ENCODE measurements around the gene A3GALT2.

The A3GALT2 gene

DNA sequence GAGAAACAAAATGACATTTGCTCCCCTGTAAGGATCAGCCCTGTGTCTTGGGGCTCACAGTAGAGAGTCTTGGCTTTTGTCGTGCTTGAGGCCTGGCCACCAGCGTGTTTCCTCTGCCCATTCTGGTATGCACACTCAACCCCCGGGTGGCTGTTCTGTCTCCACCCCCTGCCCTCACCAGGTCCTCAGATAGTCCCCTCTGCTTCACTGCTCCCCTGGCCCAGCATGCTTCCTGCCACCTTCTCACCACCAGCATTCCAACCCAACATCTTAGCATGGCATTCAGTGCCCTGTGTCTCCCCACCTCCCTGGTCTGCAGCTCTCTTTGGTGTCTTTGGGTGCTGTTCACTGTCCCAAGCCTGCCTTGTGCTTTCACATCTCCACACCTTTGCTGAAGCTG, 48.4 kb downstream of the A3GALT2 start:
- DNase-seq (ENCODE audit: low spot score): no peak

DNA sequence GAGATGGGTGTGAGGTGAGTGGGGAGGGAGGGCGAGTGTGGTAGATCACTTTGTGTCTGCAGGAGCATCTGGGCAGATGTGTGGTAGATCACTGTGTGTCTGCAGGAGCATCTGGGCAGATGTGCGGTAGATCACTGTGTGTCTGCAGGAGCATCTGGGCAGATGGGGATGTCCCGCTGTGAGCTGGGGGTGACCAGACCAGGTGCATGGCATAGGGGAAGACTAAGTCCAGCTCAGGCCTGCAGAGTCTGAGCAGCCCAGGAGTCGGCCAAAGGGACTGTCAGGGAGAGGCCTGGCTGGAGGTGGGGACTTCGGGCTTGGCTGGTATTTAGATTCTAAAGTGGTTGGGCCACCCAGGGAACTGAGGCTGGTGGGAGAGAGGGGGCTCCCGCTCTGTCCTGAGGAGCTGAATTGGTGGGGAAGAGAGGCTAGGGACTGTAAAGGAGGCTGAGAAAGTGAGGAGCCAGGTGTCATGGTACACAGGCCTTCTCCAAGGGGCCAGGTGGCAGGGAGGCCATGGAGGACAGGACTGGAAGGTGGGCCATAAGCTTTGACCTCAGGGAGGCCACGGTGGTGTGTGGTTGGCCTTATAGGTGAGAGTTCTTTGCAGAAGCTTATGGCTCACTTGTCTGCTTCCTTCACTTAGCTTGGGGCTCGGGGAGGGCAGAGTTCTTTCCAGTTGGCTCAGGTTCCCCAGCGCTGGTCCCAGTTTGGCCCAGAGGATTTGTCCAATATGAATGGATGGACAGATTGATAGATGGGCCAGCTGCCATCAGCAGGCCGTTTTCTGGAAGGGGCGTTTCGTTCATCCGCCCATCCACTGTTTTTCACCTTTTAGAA, 49.0 kb downstream of the A3GALT2 start:
- no peak for DNase-seq (ENCODE audit: low spot score)

DNA sequence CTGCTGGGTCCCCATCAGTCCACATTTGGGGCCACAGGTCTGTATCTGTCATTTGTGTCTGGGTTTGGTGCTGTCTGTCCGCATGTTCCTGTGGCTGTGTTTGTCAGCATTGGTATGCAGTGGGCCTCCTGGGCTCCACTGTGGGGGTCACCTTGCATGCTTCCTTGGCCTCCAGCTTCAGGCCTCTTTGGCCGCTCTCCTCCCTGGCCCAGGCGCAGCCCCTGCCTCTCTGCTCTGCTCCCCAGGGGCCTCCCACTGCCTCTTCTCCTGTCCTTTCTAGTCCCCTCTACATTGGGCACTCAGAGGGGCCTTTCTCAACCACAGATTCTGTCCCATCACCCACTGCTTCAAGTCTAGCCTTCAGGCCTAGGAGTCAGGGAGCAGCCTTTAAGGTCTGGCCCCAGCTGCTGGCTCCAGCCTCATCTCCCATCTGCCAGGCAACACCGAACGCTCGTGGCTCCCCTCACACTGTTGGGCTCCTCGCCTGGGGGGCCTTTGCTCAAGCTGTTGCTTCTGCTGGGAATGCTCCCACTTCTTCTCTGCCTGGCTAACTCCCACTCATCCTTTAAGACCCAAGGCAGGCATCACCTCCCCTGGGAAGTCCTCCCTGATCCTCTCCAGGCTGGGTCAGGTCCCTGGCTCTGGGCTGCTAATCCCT, 50.0 kb downstream of the A3GALT2 start:
- no peak for DNase-seq (ENCODE audit: low spot score)

DNA sequence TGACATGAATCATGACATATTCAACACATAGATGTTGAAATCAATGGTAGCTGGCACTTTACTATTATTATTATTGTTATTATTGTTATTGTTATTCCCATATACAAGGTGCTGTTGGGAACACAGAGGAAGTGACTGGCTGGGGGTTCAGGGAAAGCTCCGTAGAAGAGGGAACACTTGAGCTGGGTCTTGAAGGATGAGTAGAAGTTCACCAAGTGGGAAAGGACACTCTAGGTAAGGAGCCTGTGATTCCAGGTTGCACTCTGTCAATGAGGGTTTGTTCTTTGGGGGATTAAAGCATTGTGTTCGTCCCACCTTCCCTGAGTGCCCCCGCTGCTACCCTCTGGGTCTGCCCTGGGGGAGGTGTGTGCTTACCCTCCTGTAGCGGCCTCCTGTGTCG, 50.5 kb downstream of the A3GALT2 start:
- no peak for DNase-seq (ENCODE audit: low spot score)

DNA sequence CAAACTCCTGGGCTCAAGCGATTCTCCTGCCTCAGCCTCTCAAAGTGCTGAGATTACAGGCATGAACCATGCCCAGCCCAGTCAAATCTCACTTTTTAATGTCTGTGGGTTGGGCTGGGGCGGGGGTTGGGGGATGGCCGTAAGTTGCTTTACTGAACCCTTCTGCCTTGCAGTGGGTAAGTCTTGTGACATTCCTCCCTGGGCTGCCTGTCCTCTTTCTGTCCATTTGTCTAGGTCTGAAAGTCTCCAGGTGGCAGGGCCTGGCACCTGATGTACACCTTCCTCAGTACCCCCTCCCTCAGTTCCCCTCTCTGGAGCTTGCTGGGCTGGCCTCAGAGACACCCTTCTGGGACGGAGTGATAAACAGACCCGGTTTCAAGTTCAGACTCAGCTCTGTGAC, 51.3 kb downstream of the A3GALT2 start:
- DNase-seq (ENCODE audit: low spot score): no peak

DNA sequence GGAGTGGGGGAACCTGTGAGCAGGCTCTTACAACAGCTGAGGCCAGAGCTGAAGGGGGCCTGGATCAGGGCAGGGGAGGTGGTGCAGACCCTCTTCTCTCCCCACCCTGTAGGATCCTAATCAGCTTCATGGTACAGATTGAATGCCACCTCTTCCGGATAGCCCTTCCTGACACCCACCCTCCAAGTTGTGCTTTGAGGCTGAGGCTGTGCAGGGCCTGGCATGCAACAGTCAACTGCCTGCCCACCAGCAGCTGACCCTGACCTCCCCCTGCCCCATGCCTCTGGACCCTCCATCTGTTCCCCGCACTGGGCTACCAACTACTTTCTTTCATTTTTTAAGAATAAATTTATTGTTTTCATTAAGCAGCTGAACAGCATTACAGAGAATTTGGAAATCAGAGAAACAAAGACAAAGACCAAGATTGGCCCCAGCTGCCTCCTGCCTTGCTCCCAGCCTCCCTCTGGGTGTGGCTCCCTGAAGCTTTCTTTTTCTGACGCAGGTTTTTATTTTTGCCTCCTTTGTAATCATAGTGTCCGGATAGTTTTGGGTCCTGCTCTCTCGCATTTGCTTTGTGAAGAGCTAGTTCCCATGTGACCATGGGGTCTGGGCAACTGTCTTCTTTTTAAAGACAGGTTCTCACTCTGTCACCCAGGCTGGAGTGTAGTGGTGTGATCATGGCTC, 51.8 kb downstream of the A3GALT2 start:
- DNase-seq (ENCODE audit: low spot score): no peak

DNA sequence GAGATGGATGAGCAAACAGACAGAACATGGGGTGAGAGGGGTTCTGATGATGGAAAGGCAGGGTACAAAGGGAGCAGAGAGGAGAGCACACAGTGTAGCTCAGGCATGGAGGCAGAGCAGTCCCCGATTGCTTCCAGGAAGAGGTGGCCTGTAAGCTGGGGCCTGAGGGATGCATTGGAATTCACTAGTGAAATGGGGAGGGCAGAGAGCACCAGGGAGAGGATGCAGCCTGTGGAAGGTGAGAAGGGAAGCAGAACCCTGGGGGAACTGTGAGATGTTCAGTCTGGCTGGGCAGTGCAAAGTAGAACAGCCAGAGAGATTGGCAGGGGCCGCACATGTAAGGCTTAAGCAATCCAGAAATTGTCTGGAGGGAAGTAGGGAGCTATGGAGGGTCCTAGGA, 52.4 kb downstream of the A3GALT2 start:
- no peak for DNase-seq (ENCODE audit: low spot score)

DNA sequence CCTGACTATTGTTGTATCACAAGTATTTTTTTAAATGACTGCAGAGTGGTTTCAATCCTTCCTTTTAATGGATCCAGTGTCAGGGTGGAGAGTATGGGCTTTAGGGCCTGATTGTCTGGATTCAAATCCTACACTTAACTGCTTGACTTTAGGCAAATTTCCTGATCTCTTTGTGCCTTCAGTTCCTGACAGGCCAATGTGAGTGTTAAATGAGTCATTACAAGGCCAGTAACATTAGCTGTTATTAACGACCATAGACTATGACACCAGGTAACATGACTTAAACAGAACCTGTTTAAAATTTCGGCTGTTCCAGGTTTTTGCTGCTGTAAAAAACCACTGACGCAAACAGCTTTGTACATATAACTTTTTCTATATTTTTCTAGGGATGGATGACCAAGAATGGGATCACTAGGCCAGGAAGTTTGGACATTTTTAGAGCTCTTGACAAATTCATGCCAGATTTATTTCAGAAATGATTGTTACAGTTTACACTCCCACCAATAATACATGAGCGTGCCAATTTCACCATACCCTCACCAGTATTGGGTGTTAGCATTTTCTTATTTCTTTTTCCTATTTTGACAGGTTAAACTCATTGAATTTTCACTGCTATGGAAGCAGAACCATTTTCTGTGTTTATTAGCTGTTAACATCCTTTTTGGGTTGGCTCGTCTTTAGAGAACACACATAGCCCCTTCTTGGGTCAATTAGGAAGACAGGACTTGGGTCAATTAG, 53.3 kb downstream of the A3GALT2 start:
- no peak for DNase-seq (ENCODE audit: low spot score)

DNA sequence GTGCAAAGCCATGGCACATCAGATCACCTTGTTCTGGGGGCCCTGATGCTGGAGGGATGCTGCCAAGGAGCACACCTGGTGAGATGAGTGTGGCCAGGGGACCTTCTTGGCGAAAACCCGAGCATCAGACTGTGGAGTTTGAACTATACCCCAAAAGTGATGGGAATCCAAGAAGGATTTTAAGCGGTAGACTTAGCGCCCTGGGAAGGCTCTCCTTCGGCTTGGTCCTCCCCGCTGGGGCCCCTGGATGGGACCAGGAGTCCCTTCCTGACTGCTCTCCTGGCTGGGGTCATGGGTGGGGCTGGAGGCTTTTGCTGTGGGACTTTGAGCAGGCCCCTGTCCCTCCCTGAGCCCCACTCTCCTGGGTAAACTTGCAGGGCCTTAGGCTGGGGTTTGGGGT, 54.1 kb downstream of the A3GALT2 start:
- DNase-seq (ENCODE audit: low spot score): no peak

DNA sequence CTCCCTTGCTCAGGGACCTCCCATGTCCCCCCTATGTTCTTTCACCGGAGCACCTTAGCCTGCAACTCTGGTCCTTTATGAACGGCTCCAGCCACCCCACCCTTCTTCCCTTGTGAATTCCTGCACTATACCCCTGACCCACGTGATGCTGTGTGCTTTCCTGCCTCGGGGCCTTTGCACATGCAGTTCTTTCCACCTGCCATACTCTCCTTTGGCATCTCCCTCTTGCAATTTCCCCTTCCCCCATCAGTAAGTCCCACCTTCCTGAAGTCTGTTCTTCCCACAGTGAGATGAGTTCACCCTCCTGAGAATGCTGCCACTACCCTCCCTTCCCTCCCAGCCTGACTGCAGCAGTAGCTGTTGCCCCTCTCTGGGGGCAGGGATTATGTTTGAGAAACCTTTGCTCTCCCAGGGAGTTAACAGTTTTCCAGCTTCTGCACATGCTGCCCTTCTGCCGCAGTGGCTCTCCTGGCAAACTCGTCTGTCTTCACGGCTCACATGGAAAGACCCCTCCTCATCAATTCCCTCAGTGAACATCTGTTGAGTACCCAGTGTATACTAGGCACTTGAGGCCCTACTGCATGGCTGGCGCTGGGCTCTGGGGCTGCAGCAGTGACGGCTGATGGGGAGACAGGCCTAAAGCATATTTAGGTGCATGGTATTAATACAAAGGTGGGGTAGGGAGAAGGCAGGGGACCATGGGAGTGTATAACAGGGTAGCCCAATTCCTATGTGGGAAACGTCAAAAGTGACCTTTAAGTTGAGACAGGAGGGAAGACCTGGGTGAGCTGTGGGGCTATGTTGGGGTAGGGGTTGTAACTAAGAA, 54.9 kb downstream of the A3GALT2 start:
- DNase-seq (ENCODE audit: low spot score): no peak

DNA sequence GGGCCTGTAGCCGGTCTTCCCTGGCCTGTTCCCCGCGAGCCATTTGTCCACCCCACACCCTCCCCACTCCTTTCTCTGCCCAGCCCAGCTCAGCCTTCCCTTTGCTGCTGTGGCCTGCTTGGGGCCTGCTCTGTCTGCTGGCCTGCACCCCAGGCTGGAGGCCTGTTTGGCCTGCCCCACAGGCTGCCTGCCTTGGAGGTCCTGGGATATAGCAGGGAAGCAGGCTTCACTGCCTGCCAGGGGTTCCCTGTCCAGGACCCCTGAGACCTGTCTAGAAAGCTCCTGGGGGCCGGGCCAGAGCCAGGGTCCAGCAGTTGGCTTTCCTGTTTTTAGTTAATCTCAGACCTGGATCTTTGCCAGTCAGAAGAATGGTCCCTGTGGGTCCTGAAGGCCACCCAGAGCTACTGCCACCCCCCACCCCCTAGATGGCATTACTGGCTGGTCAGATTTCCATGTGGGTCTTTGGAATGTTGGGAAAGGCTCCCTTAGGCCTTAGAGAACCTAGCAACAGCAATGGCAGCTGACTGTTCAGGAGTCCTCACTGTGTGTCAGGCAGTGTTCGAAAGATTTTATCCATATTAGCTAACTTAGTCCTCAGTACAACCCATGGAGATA, 56.9 kb downstream of the A3GALT2 start:
- DNase-seq (ENCODE audit: low spot score): no peak

DNA sequence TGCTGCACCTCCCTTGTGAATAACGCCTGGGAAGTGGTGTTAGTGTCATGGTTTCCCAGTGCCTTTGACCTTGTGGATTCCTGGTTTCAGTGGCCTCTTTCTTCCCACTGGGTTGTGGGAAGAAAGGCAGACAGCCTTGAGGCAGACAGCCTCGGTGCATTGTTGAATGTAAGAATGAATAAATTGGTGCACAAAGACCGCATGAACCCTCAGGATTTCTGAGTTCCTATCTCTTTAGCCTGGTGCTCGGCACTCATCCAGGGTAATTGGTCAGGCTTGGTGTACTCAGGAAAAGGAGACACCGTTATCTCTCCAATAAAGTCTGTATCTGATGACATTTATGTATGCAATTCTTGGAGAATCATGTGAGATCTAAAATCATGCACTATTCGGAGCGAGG, 59.6 kb downstream of the A3GALT2 start:
- DNase-seq (ENCODE audit: low spot score): no peak

DNA sequence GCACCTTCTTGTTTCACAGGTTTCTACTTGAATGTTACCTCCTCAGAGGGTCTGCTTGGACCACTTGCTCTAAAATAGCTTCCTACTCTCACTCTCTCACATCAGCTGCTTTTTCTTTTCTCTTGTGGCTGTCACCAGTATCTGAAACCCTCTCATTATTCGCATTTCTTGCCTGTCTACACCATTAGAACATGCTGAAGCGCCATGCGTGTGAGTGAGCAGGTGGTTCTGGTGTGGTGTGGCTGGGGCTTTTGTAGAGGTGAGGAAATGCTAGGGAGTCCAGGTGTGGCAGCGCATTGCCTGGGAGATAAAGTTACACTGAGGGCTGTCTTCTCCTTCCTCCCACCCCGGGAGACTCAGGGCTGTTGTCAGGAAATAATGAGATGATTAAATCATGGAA, 60.5 kb downstream of the A3GALT2 start:
- no peak for DNase-seq (ENCODE audit: low spot score)

DNA sequence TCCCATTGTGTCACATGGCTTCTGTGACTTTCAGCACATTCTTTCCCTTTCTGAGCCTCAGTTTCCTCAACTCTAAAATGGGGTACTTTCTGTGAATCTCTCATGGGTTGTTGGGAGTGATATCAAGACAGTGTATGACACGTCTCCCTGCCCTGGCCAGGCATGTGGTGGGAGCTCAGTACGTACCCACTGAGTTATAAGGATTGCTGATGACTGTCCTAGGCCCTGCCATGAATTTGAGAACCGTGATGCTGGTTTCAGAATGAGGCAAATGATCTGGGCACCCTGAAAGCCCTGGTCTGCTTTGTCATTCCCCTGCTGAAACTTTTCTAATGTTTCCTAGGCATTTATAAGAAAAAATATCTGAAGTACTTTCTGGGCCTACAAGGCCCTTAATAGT, 61.0 kb downstream of the A3GALT2 start:
- DNase-seq (ENCODE audit: low spot score): no peak

DNA sequence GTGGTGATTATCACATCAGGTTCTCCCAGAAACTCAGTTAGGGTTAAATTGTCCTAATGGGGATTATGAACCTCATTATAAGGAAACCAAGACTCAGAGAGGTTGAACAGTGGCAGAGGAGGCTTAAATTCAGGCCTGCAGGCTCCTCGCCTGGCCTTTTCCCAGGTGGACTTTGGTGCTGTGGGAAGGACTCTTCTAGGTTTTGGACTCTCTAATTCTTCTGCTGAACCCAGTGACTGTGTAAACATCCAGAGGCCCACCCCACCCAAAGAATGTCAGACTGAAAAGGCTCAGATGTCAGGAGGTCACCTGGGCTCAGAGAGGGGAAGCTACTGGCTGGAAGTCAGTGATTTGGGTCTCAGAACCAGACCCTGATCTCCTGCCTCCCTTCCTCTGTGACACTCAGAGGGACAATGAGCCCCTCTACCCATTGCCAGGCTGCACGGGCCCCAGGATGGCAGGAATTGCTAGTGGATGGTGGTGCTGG, 62.1 kb downstream of the A3GALT2 start:
- DNase-seq (ENCODE audit: low spot score): no peak

DNA sequence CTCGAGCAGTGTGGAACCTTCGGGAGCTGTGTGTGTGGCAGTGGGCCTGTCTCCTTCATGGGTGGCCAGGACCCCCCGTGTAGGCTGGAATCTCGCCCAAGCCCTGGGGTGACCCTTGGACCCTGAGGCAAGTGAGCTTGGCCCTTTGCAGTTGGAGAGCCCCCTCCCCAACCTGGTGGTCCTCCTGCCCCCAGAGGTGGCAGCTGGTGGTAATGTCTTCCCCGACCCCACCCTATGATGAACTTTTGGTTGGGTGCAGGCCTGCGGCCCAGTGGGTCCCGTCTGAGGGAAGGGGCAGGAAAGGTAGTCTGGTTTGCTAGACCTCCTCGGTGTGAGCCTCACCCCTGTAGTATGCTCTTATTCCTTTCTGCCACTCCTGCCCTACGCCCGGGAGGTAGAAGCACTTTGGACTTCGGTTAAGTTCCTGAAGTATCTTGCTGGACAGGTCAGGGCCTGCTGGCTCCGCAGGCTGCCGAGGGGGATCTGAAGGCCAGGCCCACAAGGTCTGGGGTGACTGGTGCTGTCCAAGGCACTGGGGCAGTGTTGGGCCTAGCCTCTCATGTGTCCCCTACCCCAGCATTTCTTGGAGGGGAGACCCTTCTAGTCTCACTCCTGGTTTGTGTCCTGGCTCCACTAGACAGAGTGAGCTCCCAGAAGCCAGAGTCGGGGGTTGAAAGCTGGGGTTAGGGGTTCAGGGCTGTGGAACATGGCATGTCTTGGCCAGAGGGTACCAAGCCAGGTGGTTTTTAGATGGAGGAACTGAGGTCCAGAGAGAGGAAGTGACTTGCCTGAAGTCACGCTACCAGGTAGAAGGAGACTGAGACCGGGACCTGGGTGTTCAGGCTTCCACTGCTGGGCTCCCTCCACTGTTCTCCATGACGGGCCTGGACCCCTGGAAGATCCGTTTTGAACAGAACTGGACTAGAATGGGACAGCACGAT, 62.9 kb downstream of the A3GALT2 start:
- DNase-seq (ENCODE audit: low spot score): no peak

DNA sequence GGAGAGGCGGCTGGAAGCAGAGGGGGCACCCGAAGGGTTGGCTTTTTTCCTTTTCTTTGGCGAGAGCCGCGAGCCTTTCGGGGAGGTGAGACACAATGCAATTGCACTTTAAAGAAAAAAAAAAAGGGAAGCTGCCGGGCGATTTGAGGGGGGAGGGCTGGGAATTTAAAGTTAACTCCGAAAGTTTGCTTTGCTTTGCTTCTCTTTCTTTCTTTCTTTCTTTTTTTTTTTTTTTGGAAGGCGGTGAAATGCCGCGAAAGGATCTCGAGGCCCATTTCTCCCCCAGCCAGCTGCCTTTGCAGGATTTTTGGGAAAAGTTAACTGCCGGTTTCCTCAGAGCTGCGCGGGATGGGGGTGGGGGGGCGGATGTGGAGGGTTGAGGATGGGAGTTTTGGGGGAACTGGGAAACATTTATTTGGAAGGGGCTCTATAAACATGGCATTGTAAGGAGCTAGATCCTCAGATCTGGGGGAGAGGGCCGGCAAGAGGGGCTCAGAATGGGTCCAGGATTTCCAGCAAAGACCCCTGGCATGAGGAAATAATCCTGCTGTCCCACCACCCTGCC, 63.6 kb downstream of the A3GALT2 start:
- no peak for DNase-seq (ENCODE audit: low spot score)

Data from germinal center (tissue), 1 donor.